Lung (tissue), 12 donors: ENCODE measurements around the gene MS4A3. TPM values are rescaled to one million over a fixed set of nuclear protein-coding genes. Genes with fewer than 3 reads are reported as not detected.

Experiments
- ATAC-seq: fragments of 200-7000 bp; cut with Tn5 transposase; one replicate; pipeline ENCODE4 v1.9.1; 2020; ENCODE audit warnings: moderate number of reproducible peaks; ENCODE audit not compliant: insufficient read depth, low FRiP score
- DNase-seq, 3 donors: peaks; one replicate each; pipeline ENCODE4 v3.0.0-alpha.2; 2013 to 2017
- H3K27ac ChIP-seq, 2 donors: one replicate each; pipeline ENCODE4 v1.5.1; 2013; ENCODE audit warnings: mild to moderate bottlenecking in 2 of 2, moderate library complexity in 2 of 2, control low read depth in 1 of 2, inconsistent platforms in 1 of 2, low read depth in 1 of 2, low read length in 1 of 2
- H3K27me3 ChIP-seq, 3 donors: one replicate each; pipeline ENCODE4 v1.5.1; 2013; ENCODE audit warnings: low read length in 2 of 3; ENCODE audit not compliant: control insufficient read depth in 3 of 3, insufficient read depth in 3 of 3
- H3K36me3 ChIP-seq, 4 donors: one replicate each; pipeline ENCODE4 v1.5.1; 2013; ENCODE audit warnings: low read length in 4 of 4, mild to moderate bottlenecking in 1 of 4, moderate library complexity in 1 of 4; ENCODE audit not compliant: control insufficient read depth in 4 of 4, insufficient read depth in 4 of 4
- H3K4me1 ChIP-seq, 5 donors: one replicate each; pipeline ENCODE4 v1.5.1; 2013; ENCODE audit warnings: low read length in 5 of 5, mild to moderate bottlenecking in 2 of 5, moderate library complexity in 1 of 5; ENCODE audit not compliant: control insufficient read depth in 5 of 5, insufficient read depth in 5 of 5
- H3K4me3 ChIP-seq: one replicate; pipeline ENCODE4 v1.5.1; 2013; ENCODE audit warnings: mild to moderate bottlenecking, control low read depth, moderate library complexity
- H3K9ac ChIP-seq, 2 donors: one replicate each; pipeline ENCODE4 v1.5.1; 2013; ENCODE audit warnings: low read length in 2 of 2, control low read depth in 1 of 2; ENCODE audit not compliant: insufficient read depth in 1 of 2
- H3K9me3 ChIP-seq, 4 donors: one replicate each; pipeline ENCODE4 v1.5.1; 2013; ENCODE audit warnings: low read length in 3 of 4, mild to moderate bottlenecking in 1 of 4, moderate library complexity in 1 of 4; ENCODE audit not compliant: control insufficient read depth in 4 of 4, insufficient read depth in 3 of 4
- CTCF ChIP-seq: IDR thresholded peaks from 2 replicates; pipeline ENCODE4 v1.5.1; 2012; ENCODE audit warnings: mild to moderate bottlenecking; ENCODE audit errors: control extremely low read depth, extremely low read depth
- WGBS, 2 donors: extraction: QIAGEN DNeasy Blood & Tissue Kit; methylation state at CpG; one replicate each; pipeline ENCODE4 v1.1.7; 2013; 5-methylcytosine and 5-hydroxymethylcytosine counted together
- polyA plus RNA-seq, 2 donors: library from polyadenylated mRNA; stranded (reverse); fragments of 200-250 nt; gene quantifications; one replicate each; pipeline ENCODE4 v1.2.1, GENCODE V29; 2013
- total RNA-seq, 2 donors: library from RNA; depleted of rRNA in 1 of 2; stranded (reverse); fragments of >200 nt in 1 of 2; gene quantifications; one replicate each; pipeline ENCODE4 v1.2.1, GENCODE V29; 2014 to 2021
- donor health status: control.
- donor health status: control.
- donor health status: Bipolar disorder and iron deficiency.
- donor health status: healthy.
- donor health status: DM: yes; HTN: yes; CAD: no.

Gene MS4A3
- total and polyA plus RNA-seq, 4 donors, result 0.20 to 6.6 (median 1.4) TPM

GRCh38 chr11:60087239-60087638, 30.8 kb downstream of the MS4A3 start:
- DNase-seq (no peak), ATAC-seq (no peak)
- Histone ChIP-seq H3K4me1 (no peaks in the 10 kb centered on the region), H3K36me3 (no peaks in the 10 kb centered on the region), H3K27me3 (no peaks in the 10 kb centered on the region), H3K4me3 (no peak overlapping the region), H3K9ac (no peak overlapping the region), H3K27ac (no peak overlapping the region), H3K9me3 (no peaks in the 10 kb centered on the region)
- no peak for TF ChIP-seq CTCF
- 85 to 91% methylated on average over 1 of the region's 1 CpG for WGBS, 2 donors

GRCh38 chr11:60088364-60088763, 31.9 kb downstream of the MS4A3 start, which contains the start of gene MS4A2:
Gene MS4A2, plus strand, starts transcription at chr11:60088664. Its CDS starts 102 bp downstream, at chr11:60088766.
- 89 to 96% methylated on average over 1 of the region's 1 CpG for WGBS, 2 donors
- TF ChIP-seq CTCF, result no peak

DNA sequence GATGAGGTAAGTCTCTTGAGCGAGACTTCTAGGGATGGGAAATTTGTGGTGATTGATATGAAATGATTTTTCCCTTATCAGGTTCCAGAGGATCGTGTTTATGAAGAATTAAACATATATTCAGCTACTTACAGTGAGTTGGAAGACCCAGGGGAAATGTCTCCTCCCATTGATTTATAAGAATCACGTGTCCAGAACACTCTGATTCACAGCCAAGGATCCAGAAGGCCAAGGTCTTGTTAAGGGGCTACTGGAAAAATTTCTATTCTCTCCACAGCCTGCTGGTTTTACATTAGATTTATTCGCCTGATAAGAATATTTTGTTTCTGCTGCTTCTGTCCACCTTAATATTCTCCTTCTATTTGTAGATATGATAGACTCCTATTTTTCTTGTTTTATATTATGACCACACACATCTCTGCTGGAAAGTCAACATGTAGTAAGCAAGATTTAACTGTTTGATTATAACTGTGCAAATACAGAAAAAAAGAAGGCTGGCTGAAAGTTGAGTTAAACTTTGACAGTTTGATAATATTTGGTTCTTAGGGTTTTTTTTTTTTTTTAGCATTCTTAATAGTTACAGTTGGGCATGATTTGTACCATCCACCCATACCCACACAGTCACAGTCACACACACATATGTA, 39.1 kb downstream of the MS4A3 start:
- no peak for ATAC-seq
- no peak for TF ChIP-seq CTCF
- no peaks in the 10 kb centered on the region for H3K36me3 ChIP-seq

More at GRCh38 chr11:60088364-60088763, 31.9 kb downstream of the MS4A3 start, which contains the start of gene MS4A2:
- no peaks in the 10 kb centered on the region for H3K27me3 ChIP-seq
- no peak within 1 kb of the TSS for H3K27ac ChIP-seq
- H3K36me3 ChIP-seq, result no peaks in the 10 kb centered on the region
- ATAC-seq (no peak), DNase-seq (no peak)
- no peaks in the 10 kb centered on the region for H3K9me3 ChIP-seq
- no peaks in the 10 kb centered on the region for H3K4me1 ChIP-seq
- no peak within 1 kb of the TSS for H3K9ac ChIP-seq
- H3K4me3 ChIP-seq, result no peak within 1 kb of the TSS

DNA sequence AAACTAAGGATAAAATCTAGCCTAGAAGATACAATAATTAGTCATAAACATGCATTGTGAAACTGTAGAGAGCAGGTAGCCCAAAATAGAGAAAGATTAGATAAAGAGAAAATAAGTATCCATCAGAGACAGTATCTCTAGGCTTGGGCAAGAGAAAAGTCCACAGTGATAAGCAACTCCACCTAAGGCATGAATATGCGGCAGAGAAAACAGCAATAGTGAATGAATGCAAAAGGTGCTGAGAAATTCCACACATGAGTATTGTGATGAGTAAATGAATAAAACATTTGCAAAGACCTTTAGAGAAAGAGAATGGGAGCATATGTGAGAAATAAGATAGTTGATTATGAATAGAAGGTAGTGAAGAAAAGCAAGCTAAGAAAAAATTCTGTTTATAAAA, 40.7 kb downstream of the MS4A3 start:
- Histone ChIP-seq H3K27ac (no peak overlapping the region), H3K9me3 (no peaks in the 10 kb centered on the region), H3K9ac (no peak overlapping the region), H3K36me3 (no peaks in the 10 kb centered on the region), H3K4me1 (no peaks in the 10 kb centered on the region), H3K27me3 (no peaks in the 10 kb centered on the region), H3K4me3 (no peak overlapping the region)
- WGBS, 2 donors, result 97 to 98% methylated on average over 1 of the region's 1 CpG
- DNase-seq (no peak), ATAC-seq (no peak)
- TF ChIP-seq CTCF, result no peak

More for the DNA sequence above, 39.1 kb downstream of the MS4A3 start:
- Histone ChIP-seq H3K4me1 (no peaks in the 10 kb centered on the region), H3K9ac (no peak overlapping the region), H3K27ac (no peak overlapping the region), H3K4me3 (no peak overlapping the region), H3K27me3 (no peaks in the 10 kb centered on the region), H3K9me3 (no peaks in the 10 kb centered on the region)
- no peak for DNase-seq
- WGBS, 2 donors, result 60 to 80% methylated on average over 4 of the region's 4 CpGs
